NCI-H128 (cell line): ENCODE results near the gene RNASEL.

Experiments used
- DNase-seq: peaks from one replicate; lab custom pipeline; 2025; ENCODE audit not compliant: unreplicated experiment; lab: John Stamatoyannopoulos, UW

RNASEL gene

DNA sequence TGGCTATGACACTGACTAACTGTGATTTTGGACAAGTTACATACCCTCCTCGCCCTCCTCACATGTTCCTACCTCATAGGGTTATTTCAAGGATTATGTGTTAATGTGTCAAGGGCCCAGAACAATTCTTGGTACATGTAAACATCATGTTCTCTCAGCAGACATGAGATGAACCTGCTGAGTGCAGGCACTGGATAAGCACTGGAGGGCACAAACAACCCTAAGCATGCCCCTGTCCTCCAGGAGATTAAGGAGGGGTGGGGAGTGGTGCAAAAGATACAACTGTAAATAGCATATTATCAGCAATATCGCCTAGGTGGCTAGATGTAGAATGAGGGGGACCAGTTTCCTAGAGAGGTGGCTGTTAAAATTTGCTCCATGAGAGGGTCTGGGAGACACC, 32.9 kb upstream of the RNASEL start:
- no peak for DNase-seq

DNA sequence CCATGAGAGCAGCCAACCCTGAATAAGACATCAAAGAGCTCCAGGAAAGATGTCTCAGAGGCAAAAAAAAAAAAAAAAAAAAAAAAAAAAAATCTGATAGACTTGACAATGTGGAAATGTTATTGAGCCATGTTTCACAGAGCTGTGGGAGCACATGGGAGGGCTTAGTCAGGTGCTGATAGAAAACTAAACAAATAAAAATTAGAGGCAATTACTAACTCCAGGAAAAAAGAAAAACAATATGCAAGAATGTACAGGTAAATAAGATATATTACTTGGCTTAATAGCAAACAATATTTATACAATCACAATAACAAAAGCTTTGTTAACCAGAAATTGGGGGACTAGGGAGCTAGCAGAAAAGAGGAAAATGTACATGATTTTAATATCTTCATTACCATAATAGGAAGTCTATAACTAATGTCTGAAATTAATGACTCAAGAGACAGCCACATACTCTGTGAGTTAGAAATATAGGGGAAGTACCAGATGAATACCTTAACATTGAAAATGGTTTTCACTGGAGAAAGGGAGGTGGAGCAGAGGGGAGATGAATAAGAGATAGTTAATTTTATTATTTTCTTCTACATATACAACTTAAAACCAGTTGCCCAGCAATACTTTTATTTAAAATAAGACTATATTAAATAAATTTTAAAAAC, 32.0 kb upstream of the RNASEL start:
- no peak for DNase-seq

DNA sequence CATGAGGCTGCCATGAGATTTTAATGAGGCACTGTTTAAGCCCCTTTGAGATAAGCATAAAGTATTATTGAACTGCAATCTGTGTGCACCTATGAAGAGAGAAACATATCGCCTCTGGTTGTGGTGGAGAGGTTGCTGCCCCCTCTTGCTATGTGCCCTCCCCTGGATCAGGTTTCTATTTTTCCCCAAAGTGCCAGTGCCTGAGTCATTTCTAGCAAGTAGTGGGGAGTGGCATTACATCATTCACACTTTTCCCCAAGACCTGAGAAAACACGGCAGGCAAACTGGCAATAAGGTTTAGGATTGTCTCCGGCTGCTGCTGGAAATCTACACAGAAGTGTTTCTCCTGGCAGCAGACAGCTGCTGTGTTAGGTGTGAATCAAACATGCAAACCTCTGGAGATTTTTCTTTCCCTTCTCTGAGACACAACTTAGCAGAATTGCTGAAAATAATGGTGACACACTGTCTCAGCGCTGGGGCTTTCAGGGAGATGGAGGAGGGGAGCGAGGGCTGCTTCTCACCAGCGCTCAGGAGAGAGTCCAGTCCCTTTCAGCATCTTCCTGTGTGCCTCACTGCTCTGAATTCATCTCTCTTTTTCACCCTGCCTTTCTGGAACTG, 28.8 kb upstream of the RNASEL start:
- DNase-seq = no peak

DNA sequence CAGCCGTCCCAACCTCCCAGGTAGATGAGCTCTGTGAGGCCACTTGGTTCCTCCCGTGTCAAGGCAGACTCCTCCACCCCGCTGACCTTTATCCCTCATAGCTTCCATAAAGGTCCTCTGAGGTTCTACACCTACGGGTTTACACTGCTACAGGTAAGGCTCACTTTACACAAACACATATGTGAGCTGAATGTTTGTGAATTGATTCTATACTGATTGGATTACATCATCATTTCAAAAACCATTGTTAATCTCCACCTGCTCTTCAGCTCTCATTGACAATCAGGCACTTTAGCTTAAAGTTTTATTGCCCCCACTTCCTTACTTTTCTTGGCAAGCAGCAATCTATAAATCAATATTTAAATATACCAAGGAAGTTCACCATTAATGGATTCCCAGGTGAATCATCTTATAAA, 28.0 kb upstream of the RNASEL start:
- DNase-seq = no peak

DNA sequence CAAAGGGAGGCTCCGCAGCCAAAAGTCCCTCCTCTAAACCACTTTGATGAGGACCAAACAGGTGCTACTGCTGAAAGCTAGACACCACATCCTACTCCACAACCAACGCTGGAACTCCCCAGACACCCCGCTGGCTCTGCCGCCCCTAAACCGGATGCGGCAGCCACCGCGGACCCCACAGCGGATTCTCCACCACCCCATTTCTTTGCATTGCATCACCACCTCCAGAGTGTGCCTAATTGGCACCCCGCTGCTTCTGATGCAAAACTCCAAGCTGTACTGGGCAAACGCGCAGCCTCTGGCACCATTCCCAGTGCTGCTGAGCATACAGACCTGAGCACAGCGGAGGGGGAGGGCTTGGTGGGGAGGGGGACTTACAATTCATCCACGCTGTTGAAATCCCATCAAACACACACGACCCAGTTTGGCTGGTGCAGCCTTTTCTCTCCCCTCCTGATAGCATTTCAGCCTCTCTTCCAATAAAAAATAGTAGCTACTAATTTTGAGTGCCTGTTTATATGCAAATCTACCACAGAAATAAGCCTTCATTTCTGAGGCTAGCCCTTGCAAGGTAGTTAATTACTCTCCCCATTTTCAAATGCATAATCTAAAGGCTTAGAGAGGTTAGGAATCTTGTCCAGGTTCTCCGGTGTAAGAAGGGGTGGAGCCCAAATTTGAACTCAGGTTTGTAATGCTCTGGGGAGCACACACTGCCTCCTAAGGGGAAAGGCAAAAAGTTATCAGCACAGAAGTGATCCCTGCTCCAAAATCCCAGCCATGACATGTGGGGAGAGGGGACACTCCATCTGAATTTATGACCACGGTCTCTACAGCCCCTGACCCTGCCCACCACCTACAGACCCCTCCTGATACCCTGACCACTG, 27.3 kb upstream of the RNASEL start:
- peak; percentile 96 for DNase-seq

DNA sequence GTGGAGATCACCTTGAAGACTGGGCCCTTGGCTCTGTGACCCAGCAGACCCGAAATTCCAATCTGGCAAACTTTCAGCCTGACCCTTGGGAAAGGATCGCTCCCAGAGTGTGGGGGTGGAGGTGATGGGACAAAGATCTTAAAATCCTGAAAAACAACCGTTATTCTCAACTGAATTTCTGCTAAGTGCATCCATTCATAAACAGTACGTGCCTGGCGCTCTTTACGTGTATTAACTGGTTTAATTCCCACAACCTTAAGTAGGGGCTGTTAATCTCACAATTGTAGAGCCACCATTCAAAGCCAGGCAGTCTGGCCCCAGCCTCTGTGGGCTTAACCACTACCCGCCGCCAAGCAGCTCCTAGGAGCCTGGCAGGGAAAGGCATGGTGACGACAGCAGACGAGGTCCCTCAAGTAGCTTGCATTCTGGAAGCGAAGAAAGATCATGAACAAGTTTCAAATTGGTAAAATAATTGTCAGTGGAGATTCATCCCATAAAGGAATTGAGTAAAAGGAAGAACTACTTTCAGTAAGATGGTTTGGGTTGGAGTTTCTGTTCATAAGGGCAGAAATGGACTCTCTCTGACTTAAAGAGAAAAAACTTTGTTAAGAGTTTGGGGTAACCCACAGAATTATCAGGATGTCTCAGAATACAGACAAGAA, 26.5 kb upstream of the RNASEL start:
- DNase-seq = peak; percentile 49

DNA sequence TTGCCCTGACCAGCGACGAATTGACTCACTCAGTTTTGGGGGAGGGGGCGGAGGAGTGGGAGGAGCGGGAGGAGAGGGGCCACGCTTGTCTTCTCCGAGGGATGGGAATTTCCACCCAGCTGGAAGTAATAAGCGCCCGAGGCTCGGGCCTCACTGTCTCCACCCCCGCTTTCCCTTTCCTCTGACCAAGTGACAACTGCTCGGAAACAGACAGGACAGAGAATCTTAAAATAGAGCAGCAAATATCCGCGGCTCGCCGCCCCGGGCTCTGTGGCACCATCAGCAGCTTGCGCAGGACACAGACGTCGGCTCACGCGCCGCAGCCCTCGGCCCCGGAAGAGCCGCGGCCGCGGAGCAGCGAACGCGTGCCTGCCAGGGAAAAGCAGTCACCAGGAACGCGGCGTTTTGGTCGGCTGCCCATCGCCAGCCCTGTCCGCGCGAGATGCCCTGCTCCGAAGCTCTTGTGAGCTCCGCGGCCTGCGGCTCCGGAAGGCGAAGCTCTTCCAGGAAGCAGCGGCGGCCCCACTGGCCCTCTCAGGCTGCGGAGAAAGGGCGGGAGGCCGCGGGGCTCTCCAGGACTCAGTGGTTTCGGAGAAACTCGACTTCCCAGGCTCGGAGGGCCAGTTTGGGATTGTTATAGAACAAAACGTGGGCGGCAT, 25.9 kb upstream of the RNASEL start:
- DNase-seq = no peak

DNA sequence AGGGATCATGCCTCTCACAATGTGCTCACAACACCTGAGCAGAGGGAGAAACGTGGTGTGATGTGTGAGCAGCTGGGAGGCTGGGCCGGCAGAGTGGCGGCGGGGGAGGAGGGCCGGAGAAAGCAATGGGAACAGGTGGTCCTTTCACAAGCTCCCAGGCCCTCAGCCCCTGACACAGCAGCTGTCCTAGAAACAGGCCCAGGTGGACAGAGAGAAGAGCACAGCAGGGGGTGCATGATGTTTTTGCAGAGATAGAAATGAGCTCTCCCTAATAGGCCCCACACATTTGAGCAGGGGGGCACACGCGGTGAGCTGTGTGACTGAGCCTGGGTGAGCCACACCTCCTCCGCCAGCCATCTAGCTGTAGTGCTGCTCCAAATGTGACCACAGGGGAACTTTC, 22.7 kb upstream of the RNASEL start:
- DNase-seq = peak; percentile 86

DNA sequence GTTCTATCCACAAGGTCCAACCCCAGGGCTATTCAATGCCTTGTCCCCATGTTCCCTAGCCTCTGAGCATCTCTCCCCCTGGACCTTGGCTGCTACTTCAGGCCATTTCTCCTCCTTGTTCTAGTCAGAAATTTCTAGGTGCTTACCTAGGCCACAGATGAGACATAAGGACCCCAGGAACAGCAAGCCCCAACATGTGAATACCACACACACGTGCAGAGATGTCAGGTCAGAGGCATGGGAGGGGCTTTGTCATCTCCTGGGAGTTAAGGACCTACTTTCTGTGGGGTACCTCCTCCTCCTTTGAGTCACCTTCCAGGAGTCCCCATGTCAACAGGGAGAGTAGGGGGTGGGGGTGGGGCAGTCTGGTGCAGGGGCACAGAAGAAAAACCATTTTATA, 22.3 kb upstream of the RNASEL start:
- no peak for DNase-seq

DNA sequence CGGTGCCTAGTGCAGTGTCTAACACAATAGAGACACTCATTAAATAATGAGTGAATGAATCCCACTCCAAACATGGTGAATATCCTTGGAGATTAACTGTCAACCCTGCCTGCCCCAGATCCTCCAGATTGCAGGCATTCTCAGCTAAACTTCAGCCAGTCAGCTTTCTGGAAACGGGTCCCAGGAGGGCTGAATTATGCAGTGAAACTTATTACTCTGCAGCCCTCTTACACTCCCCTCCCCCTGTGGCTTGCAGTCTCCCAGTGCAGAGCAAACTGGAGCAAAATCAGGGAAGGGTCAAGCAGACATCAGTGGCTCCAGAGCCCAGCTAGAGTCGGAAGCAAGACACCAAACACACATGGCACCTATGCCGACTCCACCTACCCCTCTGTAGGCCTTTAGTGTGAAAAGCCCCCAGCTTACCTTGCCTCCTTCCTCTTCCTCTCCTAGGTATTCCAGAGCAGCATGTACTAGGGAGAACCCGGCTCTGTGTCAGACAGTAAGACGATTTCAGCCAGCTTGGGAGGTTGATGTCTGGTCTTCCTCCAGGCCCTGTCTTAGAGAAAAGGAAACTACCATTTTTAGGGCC, 21.6 kb upstream of the RNASEL start:
- DNase-seq = no peak

DNA sequence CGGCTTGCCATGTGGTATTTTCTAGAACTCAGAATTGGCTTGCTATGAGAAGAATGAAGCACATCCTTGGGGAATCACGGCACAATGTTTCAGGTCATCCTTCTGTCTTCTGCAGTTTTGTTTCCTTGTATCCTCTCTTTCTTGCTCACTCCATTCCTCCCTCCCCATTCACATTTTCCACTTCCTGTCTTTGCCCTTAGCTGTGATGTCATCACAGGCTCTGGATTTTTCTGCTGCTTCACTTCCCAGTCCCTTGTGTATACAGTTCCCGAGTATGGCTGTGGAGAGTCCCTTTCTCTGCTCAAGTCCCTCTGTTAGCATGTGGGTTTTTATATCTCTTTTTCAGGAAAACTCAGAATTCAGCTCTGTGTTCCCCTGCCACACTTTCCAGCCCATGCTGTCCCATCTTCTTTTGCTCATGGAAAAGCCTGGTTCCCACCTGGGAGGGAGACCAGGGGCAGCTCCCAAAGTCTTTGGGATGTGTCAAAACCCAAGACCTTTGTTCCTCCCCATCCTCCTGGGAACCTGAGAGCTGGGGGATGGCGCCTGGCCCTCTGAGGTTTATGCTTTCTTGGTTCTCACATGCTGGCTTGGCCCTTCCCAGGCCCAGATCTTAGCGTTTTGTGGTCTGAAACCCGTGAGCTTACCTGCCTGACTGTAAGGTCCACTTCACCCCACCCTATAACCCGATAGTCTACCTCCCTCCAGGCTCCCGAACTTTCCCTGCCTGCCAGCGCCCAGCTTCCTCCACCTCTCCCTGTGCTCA, 20.0 kb upstream of the RNASEL start:
- DNase-seq = no peak

DNA sequence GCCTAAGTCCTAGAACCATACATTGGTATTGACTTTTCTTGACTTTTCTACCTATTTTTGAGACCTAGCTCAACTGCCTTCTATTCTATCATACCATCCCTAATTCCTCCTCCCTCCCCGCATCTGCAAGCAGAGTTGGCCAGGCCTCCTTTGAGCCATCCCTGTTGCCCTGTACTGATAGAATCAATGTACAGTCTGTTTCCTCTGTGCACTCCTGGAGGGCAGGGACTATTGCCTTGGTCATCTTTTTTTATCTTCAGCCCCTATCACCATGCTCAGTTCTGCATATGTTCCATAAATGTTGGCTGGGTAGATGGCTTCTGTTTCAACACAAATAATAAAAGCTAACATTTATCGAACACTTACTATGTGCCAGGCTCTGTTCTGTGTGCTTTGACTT, 19.2 kb upstream of the RNASEL start:
- DNase-seq = no peak

DNA sequence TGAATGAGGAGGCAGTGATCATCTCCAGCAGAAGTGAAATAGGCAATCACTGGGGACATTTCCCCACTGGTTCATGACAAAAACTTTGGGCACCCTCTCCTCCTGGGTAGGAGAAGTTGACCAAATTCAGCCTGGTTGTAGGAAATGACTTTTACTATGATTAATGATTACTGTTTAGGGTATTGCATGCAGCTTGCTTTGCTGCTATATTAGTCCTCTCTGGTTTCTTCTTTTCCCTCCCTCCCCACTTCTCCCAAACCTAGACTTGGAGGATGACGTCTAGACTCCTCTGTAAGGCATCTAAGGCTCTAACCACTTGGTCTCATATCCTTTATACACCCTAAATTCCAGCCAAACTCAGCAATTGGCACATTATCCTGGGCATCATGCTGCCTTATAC, 18.5 kb upstream of the RNASEL start:
- DNase-seq = no peak

DNA sequence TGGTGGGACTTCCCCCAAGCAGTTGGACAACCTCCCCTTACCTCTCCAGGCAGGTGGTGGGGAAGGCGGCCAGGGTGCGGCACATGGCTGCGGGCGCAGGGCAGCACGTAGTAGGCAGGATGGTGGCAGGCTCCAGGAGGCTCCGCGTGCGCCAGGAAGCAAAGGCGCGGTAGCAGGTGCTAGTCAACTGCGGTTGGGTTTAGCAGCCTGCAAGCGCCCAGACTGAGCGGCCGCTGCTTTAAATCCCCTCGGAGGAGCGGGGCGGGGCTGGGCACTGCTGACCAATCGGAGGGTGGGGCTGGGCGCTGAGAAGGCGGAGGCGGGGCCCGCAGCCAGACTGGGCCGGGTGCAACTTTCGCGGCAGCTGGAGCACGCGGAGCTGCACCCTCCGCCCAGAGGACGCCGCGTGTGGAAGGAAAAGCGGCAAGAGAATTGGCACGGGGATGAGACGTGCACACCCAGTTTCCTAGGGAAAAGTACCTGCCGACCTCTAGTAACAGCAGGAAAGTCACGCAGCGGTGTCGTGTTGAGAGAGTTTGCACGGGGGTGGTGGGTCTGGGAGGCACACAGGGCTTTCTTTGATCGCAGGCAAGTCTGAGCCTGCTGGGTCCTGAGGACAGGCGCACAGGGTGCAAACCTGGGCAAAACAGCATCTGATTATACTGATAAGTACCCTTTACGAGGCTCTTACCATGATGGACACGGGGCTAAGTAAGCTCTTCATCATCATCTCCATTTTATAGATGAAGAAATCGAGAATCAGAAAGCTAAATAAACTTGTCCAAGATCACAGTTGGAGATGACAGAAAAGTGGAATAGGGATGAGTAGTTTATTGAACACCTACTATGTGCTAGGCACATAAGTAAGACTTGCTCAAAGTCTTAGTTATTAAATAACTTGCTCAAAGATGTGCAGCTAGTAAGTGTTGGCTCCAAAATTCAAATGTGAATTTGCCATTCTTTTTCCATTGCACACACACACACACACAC, 15.4 kb upstream of the RNASEL start, which contains the start of gene RGS16:
RGS16 (minus strand) TSS at position 215 of the 990 bp plus-strand sequence; CDS start at position 85, 130 bp downstream.
- peak; percentile 90 for DNase-seq

DNA sequence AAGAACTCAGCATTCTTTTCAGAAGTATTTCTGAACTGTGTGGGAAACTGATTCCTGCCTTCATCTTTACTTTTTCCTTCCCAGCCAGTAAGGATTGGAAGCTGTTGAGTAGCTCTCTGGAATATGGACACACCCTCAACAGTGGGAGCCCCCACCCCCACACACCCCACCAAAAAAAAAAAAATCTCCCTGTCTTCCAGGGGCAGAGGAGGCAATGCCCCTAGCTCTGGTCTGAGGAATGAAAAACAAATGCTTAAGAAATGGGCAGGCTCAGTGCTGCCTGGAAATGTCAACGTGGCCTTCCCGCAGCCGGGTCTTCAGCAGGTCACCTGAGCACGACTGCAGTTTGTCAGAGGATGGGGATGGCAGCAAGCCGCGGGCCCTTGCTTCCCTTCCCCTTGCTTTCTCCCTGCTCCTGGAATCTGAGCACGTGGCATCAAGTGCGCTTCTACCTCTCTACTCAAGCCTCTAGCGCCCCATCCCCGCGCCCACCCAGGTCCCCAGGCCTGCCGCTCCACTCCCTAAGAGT, 14.7 kb upstream of the RNASEL start:
- no peak for DNase-seq

DNA sequence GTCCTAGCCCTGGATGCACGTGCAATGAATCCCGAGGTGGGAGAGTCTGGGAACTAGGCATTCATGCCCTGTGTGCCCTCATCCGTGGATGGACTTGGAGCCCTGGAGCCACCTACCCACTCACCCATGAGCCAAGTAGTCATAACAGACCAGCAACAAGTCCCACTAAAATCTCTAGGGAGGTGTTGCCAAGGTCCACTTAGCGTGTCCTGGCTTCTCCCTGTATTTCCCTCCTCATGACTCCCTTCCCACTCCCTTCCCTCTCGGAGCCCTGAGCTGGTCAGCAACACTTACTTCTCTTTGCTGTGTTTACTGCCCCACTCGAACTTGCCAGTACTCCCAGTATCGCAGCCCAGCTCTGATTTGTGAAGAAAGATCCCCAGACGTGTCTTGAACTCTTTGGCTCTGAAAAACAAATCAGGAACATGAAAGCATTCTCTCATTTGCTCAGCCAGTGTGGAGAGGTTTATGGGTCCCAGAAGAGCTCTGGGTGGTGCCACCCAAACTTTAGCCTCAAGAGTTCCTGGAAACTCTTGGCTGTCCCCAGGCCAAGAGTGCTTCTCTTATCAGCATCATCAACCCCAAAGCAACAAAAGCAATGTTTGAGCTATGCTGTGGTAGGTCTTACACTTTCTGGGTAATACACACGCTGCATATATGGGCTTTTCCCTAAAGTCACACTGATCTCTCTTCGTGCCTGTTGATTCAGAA, 14.0 kb upstream of the RNASEL start:
- DNase-seq = no peak

DNA sequence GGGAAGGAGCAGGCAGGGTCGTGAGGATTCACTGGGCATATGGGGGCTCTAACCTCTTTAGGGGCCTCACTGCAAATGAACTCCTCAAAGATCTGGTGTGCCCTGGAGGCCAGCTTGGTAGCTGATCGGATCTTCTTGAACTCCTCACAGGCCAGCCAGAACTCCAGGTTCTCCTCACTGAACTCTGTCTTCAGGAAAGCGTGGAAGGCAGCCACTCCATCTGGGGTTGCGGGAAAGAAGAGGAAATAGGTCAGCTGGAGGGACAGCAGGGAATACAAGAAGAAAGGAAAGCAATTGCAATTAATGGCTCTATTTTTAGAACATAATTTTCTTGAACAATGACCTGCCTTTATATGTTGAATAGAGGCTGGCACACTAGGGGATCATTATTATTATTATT, 12.9 kb upstream of the RNASEL start:
- no peak for DNase-seq

DNA sequence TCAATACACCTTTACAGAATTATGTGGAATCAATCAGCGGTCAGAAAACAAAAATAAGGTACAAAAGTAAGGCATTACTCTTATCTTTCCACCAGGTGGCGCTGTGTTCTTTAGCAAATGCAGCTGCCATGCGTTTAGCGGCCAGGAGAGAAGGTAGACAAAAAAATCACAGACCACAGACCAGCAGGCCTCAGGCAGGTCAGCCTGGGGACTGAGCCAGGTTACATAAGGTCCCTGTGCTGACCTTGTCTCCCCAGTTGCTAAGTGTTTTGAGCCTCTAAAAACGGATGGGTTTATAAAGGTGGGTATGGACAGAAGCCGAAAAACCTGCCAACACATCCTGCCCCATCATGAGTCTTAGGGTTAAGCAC, 12.3 kb upstream of the RNASEL start:
- DNase-seq = peak; percentile 77
